Measurements from ENCODE around the gene JAKMIP2.

DNA sequence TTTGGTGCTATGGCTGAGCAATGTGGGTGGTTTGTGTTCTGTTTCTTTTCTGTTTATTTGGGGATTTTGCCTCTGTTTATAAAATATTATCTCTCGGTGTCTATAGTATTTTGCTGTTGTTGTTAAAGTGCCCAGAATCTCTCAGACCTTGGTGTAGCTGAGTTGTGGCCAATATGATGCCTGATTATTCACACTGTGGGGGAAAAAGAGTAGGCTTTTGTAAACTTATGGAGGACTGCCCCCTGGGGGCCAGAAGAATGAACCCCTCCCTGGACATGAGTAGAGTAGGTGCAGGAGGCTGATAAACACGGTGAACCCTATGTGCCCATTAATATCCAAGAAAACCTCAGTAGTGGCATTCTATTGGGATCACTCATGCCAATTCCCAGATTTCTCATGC lies 223.7 kb downstream of the JAKMIP2 start:
- TF ChIP-seq, protein P1, sequence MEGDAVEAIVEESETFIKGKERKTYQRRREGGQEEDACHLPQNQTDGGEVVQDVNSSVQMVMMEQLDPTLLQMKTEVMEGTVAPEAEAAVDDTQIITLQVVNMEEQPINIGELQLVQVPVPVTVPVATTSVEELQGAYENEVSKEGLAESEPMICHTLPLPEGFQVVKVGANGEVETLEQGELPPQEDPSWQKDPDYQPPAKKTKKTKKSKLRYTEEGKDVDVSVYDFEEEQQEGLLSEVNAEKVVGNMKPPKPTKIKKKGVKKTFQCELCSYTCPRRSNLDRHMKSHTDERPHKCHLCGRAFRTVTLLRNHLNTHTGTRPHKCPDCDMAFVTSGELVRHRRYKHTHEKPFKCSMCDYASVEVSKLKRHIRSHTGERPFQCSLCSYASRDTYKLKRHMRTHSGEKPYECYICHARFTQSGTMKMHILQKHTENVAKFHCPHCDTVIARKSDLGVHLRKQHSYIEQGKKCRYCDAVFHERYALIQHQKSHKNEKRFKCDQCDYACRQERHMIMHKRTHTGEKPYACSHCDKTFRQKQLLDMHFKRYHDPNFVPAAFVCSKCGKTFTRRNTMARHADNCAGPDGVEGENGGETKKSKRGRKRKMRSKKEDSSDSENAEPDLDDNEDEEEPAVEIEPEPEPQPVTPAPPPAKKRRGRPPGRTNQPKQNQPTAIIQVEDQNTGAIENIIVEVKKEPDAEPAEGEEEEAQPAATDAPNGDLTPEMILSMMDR (IDR thresholded peaks at IDR 0.05; ENCODE audit: low read depth, low read length, poor library complexity, severe bottlenecking) = peak; percentile 35
- no peak for TF ChIP-seq EZH2phosphoT487 (IDR thresholded peaks at IDR 0.05; ENCODE audit: borderline replicate concordance, low read length)

All from DOHH2 (cell line).